ENCODE measurements around the gene HS3ST3A1.
"Not testable (repeated sequence)": the region's sequence is repeated elsewhere in the genome, so short reads cannot be mapped to it uniquely, and the experiment has no call there.

The HS3ST3A1 gene

DNA sequence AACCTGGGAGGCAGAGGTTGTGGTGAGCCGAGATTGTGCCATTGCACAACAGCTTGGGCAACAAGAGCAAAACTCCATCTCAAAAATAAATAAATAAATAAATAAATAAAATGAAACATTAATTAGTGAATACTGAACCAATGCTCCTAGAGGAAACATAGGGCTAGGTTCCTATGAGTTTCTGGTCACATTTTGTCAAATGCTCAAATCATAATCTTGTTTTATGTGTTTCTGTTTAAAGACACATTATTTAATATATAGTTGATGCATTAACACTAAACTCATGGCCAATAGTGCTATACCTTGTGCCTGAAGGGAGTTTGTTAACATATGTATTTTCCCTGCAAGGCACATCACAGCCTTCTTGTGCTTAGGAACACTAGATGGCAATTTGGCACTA is 66.8 kb downstream of the HS3ST3A1 start:
- no peak for DNase-seq

DNA sequence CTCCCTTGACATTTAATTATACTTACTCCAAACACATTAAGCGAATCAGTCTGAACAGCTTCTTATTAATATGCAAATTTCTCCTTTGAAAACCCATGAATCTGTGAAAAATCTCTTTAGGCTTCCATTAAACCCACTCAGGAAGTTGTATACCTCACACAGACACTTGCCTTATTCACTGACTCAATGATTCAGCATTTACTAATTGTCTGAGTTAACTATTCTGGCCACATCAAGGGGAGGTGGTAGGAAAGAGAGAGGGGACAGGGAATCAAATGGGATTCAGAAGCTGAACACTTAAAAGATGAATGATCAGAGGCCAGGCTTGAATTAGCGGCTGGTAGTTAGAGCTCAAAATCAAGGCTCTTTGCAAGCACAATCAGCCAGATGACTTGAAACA is 70.0 kb downstream of the HS3ST3A1 start:
- DNase-seq = no peak

DNA sequence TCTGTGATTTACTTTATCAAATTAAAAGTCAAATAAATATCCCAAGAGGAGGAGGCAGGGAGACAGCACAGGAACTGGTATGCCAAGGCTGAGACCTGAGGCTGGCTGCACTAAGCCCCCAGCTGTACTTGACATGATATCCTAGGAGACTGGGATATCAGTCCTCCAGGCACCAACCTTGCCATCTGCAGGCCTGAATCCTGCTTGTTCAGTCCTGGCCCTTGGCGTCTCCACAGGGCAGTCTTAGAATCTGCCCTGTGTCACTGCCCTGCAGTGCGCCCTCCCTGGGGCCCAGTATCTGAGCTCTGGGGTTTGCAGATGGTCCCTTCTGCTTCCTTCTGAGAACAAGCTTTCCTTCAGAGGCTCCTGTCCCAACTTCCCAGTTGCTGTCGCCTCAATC is 75.9 kb downstream of the HS3ST3A1 start:
- DNase-seq = no peak

DNA sequence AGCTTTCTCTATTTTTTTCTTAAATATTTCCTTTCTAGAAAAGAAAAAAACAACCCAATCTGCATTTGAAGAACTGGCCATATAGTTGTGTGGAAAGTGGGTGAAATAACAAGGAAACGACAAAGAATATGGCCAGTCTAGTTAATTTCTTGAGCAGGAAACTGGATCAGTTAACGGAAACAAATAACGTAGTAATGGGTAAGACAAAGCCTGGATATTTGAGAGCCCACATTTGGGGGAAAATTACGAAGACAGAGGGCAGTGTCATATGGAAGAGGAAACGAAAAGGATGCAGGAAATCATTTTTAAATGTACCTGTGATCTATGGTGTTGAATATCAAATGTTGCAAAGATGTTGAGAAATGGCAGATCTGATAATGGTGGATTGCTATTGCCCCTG is 78.6 kb downstream of the HS3ST3A1 start:
- no peak for DNase-seq

GRCh38 chr17:13522749-13523148 is 79.0 kb downstream of the HS3ST3A1 start:
- DNase-seq = no peak

- DNase-seq = no peak
Observed at GRCh38 chr17:13521784-13522183, 79.9 kb downstream of the HS3ST3A1 start.

- no peak for DNase-seq
Observed at GRCh38 chr17:13520899-13521572, 80.7 kb downstream of the HS3ST3A1 start.

DNA sequence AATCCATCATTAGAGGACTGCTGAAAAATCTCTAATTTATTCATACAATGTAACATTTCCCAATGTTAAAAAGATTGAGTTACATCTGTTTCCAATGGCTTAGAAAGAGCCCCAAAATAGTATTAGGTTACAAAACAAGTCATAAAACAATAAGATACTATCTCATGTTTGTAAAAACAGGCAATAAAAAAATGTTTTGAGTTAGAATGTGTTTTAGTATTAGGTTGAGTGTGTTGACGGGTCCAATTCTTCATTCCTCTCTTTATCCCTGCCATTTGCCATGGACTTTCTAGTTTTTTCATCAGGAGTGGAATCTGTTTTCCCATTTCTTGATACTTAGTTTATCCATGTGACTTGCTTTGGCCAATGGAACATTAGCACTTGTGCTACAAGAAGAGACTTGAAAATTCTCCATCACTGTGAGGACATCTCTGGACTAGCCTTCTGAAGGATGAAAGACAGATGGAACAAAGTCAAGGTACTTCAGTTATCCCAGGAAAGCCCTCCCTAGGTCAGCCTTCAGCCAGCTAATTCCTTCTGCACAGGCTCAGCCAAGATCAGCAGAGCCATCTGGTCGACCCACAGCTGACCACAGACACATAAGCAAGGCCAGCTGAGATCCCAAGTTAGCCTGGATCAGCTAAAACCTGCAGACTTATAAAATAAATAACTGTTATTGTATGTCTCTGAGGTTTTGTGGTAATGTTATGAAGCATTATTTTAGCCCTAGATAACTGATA is 83.3 kb downstream of the HS3ST3A1 start:
- DNase-seq = no peak

DNA sequence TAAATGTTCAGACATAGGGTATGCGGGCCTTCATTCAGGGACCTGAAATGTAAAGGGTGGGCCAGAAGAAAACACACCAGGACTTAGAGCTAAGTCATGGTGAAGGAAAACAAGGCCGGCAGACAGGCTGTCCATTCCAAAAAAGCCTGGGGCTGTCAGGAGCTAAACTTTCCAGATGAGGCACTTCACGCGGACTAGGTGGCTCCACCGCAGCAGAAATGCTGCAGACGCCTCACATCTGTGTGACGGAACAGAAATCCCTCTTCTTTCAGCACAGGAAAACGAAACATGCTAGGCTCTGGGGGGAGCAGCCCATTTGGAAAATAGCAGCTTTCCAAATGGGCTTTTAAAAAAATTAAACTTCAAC is 88.7 kb downstream of the HS3ST3A1 start:
- no peak for DNase-seq

DNA sequence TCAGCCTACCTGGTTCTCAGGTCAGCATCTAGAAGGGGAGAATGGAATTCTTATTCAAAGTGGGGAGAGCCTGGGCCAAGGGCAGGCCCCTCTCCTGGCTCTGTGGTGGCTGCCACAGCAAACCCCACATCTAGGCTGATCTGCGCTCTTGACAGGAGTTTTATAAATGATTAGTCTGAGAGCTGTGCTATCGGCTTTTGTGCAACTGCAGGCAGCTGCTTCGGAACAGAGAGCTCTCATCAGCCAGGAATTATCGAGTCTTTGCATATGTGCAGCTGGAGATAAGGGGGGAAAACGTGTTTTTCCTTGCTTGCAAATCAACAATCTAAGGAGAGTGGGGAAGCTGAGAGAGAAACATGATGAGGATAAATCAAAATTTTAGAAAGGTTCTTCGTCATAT is 91.7 kb downstream of the HS3ST3A1 start:
- no peak for DNase-seq

GRCh38 chr17:13509527-13509926 is 92.2 kb downstream of the HS3ST3A1 start:
- DNase-seq = no peak

GRCh38 chr17:13508896-13509295 is 92.8 kb downstream of the HS3ST3A1 start:
- no peak for DNase-seq

- DNase-seq = no peak
Observed at GRCh38 chr17:13503526-13503925, 98.2 kb downstream of the HS3ST3A1 start.

DNA sequence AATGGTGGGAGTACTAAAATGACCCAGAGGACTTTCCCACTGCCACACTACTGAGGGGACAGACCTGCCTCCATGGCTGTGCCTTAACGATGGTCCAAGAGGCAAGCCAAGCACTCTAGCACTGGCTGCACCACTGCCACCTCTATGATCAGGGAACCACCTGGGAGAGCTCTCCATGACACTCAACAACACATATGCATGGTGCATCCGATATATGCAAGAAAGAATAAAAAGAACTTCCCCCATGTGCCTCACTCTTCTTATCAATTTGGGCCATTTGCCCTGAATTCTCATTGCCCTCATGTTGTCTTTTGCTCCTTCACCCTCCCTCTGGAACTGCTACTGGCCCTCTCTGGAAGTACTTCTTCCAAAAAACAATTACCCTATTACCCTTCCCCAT is 99.5 kb downstream of the HS3ST3A1 start:
- no peak for DNase-seq

DNA sequence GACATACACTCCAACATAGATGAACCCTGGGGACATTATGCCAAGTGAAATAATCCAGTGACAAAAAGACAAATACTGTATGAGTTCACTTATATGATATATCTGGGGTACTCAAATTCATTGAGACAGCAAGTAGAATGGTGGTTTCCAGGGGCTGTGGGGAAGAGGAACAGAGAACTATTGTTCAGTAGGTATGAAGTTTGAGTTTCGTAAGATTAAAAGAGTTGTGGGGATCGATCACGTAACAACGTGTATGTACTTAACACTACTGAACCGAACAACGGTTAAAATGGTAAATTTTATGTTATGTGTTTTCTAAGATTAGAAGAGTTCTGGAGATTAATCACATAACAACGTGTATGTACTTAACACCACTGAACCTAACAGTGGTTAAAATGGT is 100.8 kb downstream of the HS3ST3A1 start:
- no peak for DNase-seq

DNA sequence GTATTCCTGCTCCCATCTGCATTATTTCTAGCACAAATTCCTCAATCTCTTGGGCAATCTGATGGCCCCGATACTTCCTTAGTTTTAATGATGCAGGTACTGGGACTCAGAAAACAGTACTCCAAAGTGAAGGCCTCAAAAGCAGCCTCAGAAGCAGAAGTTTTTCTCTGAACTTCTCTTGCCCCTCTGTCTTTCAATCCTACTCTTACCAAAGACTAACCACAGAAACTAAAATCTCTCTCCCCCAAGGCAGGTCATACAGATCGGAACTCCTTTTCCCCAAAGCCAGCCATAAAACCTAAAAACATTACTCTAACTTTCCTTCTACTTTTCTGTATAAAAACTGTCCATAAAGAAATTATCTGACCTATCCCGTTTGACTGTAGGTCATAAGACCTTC is 103.5 kb downstream of the HS3ST3A1 start:
- no peak for DNase-seq

GRCh38 chr17:13496553-13497056 is 105.1 kb downstream of the HS3ST3A1 start:
- DNase-seq = not testable (repeated sequence)

DNA sequence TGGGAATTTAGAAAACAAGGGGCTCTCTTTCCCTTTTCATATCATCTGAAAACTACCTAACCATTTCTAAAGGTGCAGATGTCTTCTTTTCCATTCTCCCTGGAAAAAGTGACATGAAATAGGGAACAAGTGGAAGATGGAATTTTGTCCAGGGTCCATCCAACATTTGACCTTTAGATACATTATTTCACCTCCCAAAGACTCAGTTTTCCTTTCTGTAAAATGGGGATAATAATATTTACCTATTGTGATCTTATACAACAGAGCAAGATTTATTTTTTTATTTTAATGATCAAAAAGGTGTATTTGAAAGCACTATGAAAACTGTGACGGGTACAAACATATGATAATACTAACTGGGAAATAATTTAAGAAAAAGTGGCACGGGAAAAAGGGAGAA is 106.3 kb downstream of the HS3ST3A1 start:
- DNase-seq = no peak

- DNase-seq = no peak
Observed at GRCh38 chr17:13492737-13493122, 109.0 kb downstream of the HS3ST3A1 start.

DNA sequence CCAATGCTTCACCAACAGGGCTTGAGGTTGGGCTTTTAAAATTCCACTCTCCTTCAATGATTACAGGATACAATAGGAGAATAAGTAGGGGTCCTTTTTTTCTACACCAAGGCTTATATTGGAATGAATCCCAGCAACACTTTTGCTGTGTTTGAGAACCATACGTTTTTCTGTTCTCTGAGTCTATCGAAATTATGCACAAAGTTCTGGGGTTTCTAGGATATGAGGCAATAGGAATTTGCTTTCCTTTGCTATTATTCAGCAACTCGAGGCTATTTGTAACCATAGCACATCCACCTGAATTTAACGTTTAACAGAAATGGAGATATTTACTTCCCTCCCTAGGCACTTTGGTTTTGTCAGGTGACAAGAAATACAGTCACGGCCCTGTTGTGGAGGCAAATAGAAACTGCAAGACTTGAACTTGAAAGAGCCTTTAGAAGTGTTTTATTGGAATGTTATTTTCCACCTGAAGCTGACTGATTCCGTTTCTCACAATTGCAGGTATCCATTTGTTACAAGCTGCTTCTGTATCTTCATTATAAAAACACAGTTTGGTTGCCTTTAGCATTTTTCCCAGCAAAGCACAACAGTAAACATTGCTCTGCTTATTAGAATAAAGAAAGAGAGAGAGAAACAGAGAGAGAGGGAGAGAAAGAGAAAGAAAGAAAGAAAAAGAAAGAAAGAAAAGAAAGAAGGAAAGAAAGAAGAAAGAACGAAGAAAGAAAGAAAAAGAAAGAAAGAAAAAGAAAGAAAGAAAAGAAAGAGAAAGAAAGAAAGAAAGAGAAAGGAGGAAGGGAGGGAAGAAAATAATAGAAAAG is 109.6 kb downstream of the HS3ST3A1 start:
- no peak for DNase-seq

DNA sequence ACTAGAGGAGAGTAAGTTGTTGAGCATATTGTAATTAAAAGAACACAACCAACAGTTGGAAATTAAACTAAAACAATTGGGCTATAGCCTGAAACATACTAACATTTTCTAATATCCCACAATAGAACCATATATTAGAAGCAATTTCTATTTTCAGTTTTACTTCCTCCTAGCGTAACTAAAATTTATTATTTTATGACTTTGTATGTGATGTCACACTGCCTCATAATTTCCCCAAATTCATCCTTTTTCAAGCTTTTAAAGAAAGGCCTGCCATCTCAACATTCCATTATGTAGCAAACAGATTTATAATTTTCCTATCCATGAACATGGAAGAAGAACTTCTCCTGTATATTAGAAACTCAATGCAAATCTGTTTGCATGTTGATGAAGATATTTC is 110.2 kb downstream of the HS3ST3A1 start:
- no peak for DNase-seq

DNA sequence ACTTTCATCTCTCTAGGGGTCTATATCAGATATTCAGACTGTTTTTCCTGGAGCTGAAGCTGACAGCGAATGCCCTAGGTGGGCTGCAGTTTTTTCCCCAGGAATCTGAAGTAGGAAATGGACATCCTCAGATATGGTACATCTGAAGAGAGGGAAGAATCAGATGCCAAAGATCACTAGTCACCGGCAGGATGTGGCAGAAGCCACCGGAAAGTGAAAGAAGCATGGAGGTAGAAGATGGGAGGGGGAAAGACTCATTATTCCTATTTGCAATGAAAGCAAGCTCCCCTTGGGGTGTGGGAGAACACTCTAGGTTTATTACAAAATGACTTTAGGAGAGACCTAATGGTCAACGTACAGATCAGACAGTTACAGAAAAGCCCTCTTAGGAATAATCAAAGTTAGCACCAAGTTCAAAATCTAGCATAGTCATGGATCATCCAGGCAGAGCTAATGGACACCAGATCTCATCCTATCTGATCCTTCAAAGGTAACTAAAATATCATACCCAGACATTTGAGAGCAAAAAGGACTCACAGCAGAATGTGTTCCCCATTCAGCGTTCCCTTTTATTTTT is 110.7 kb downstream of the HS3ST3A1 start:
- no peak for DNase-seq

DNA sequence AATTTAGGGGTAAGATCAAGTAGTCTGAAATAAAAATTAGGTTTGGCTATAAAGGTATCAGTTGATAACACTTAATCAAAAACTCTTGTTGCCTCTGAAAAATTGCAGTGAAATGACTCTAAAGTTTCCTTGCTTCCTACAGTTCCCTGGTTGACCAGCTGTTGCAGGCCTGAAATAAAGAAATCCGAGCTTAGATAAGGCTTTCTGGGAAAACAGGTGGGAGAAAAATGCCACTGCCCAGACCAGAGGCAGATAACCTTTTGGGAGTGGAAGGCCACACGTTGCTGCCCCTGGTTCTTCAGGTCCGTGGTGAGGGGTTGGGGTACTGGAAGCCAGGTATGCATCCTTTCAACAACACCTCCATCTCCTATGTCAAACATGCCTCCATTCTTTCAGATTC is 111.3 kb downstream of the HS3ST3A1 start:
- DNase-seq = no peak
